CD1c-positive myeloid dendritic cell (primary cell): ENCODE measurements around the gene AUTS2.

Experiments used
- DNase-seq: peaks from one replicate; pipeline ENCODE4 v3.0.0-alpha.2; 2016; ENCODE audit errors: extremely low spot score

AUTS2 gene

DNA sequence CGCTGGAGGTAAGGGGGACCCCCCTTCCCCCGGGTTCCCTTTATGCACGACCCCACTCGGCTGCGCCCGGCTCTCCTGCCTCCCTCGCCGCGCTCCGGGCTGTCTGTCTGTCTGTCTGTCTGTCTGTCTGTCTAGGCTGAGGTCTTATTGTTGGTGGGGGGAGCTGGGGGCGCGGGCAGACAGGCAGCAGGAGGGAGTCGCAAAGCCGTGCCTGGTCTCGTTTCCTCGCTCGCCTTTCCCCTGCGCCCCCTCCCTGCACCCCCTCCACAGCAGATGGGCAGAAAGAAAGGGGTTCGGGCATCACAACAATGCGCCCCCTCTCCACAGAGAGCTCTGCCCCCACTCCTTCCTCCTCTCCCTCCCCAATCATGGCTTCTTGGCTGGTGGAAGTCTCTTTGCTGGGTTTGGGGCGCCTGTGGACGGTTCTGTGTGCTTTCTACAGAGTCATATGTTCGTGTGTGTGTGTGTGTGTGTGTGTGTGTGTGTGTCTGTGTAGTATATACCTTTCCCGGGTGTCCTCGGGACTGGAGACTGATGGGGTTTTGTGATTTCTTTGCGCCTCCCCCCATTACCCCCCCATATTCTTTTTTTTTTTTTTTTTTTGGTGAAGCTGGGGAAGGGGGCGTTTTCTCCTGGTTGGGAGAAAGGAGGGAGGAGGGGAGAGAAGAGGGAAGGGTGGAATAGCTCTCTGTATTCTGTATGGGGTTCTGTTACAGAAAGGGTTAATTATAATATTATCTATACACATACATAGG, 1.9 kb downstream of the AUTS2 start:
- DNase-seq, result no peak

DNA sequence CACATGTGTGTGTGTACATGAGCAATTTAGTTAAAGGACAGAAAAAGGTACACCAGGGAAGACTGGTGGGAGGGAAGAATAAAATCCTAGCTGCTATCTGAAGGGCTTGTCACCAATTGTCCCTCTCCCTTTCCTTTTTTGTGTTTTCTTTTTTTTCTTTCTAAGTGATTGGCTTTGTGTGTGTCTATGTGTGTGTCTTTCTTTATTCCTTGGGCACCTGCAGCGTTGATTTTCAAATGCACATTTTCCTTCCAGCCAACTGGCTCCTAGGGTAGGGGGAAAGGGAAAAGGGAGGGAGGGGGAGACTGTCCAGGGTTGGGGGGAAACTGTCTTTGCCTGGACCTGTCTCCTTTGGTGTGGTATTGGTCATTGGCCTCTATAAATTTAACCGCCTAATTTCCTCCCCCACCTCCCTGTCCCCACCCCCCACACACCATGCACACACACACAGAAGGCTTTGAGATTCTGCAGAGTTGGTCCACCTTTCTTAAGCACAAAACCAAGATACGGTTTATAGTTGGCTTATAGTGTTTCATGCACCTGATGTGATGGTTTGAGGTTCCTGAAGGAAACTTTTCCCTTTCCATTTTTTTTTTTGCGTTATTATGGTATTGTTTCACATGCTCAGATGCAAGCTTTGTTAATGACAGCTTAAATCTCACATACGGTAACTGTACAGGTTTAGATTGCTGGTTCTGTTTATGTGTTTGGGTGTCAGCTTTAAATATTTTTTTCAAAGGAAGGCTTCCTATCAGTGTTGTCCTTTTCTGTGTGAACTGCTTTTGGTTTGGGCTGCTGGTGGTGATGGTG, 2.6 kb downstream of the AUTS2 start:
- DNase-seq, result no peak

DNA sequence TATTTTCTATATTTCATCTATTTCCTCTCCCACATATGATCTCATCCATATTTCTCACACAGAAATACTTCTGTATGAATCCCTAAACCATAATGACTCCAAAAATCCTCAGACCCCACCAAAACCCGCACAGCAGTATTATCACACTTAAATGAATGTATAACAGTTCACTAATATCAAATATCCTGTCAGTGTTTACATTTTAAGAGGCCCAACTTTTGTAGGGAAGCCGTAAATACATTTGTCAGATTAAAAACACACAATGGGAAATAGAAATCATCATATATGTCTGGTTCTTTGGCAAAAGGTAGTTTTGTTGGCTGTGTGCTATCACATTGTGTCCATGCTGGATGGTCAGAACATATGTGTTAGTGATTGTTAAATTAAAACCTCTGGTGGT, 4.2 kb downstream of the AUTS2 start:
- DNase-seq, result no peak

DNA sequence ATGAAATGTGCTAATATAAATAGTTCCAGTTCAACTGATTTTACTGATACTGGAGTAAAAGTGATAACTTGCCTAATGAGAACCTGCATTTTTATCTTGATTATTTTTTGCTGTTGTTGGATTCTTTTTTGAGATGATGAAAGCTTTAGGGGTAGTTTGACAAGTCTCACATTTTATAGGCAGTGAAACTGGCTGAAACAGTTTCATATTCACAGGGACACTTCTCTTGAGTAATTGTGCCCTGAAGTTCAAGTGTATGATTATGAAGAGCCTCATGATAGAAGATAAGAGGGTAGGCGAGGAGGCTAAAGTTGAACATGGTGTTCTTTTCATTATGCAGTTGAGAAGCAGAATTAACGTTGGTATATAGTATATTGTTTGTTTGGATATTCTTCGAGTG, 5.1 kb downstream of the AUTS2 start:
- no peak for DNase-seq

GRCh38 chr7:69603937-69604494, 5.7 kb downstream of the AUTS2 start:
- DNase-seq, result no peak

- DNase-seq, result no peak
Measured at GRCh38 chr7:69605070-69605469, 6.8 kb downstream of the AUTS2 start.

DNA sequence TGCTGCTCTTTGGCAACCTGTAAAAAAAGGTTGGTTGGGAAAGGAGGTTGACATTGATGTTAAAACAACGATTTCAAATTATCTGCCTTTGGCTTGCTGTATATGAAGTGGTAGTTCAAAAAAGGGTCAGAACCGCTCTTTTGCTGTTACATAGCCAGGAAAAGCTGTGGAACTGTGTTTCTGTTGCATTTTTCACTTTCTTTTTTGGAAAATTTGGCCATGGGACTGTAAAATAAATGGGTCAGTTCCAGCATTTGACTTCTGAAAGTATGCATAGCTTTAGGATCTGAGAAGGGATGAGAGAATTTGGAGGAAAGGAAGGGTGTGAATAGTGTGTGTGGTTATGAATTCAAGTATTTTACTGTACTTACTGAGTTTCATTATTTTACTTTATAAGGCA, 7.3 kb downstream of the AUTS2 start:
- DNase-seq, result no peak

DNA sequence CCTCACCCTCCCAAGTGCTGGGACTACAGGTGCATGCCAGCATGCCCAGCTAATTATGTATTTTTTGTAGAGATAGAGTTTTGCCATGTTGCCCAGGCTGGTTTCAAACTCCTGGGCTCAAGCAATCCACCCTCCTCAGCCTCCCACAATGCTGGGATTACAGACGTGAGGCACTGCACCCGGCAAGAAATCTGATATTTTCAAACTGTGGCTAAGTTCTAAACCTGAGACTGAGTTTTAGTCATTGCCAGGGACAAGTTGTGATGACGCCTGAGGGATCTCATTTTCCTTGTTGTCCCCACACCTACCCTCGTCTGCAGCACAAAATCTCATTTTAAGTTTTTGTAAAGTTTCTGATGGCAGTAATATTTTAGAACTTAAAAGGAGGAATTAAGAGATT, 9.8 kb downstream of the AUTS2 start:
- no peak for DNase-seq

DNA sequence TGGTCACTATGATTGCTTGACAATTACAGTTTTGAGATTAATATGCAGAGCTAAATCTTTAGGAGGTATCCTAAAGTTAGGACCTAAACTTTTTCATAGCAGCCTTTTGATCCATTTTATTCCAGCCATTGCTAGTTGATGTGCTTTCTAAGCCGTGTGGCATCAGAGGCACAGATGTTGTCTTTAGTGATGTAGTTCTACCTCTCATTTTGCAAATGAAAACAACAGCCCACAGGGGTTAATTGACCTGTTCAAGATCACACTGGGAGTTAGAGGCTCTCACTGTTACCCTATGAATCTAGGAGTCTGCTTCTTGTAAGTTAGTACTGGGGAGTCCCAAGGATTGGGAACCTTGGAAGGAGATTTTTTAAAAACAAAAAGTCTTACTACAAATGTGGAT, 10.6 kb downstream of the AUTS2 start:
- no peak for DNase-seq

- no peak for DNase-seq
Measured at GRCh38 chr7:69609541-69610373, 11.5 kb downstream of the AUTS2 start.

GRCh38 chr7:69610374-69611084, 12.3 kb downstream of the AUTS2 start:
- DNase-seq, result no peak

DNA sequence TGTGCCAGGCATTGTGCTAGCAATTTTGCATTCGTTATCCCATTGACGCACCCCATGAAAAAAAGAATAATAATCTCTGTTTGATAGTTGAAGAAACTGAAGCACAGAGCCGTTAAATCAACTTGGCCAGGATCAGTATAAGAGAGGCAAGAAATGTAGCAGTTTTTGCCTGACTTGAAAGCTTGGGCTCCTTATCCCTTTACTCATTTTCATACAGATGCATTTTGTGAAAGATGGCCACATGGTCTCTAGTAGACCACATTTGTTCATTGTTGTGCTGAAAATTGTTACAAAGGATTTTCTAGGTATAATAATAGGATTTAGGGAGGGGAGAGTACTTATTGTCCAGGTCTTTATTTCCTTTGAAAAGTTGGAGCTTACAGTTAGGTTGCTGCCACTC, 14.7 kb downstream of the AUTS2 start:
- DNase-seq, result no peak

DNA sequence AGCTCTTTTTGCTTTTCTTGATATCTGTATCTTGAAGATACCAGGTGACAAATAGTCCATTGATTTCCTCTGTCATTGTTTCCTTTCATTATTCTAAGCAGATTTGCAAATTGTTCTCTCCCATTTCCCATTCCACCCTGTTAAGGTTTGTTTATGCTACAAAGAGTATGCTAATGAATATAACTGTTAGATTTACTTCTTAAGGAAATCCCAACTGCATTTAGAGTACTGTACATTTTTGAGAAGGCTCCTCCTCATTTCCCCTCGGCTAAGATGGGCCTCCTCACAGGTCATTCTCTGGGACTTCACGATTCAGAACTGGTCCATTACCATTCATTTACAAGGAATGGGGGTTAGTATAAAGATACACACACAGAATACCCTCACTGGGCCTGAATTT, 15.6 kb downstream of the AUTS2 start:
- DNase-seq, result no peak

DNA sequence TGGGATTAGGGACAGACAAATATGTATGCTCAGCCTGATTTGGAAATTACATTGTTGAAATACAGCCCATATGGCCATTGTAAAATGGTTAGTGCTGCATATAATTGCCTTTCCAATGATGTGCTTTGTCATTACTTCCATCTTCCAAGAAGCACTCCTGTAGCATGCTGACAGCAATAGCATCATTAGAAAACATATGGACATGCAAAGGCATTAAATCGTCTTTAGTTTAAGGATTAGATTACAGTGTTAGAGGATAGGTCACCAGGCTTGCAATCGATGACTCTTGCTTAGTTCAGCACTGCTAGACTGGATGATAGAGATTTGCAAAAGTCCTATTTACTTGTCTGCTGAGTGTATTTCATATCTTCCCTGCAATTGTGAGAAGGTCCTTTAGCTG, 17.4 kb downstream of the AUTS2 start:
- DNase-seq, result no peak

DNA sequence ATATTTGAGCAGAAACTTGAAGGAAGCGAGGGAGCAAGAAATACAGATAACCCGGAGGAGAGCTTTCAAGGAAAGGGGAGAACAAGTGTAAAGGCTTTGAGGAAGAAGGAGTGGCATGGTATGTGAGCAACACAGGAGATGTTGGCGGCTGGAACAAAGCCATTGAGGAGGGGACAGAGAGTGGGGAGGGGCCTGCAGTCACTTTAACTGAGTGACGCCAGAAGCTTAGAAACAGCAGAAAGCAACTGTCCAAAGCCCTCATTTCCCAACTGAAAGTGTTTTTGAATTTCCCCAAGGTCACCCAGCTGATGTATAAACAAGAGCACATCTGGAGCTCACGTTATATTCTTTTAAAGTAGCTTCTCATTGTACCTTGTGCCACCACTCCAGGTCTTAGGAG, 19.1 kb downstream of the AUTS2 start:
- DNase-seq, result no peak

DNA sequence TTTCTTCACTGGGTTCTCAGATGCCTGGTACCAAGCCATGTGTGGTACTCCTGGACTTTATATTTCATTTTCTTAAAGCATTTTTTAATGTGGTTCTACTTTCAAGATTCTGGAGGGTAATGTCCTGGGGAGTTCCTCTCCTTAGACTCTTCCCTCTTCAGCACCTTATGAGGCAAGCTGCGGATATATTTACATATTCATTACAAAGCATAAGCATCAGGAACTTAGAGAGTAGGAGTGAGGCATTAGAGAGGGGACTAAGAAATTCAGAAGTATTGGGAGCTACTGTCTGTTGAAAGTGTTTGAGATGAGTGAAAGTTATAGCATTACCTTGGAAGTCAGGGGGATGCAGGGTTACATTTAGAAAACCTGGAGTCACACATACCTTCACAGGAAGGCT, 20.8 kb downstream of the AUTS2 start:
- no peak for DNase-seq

DNA sequence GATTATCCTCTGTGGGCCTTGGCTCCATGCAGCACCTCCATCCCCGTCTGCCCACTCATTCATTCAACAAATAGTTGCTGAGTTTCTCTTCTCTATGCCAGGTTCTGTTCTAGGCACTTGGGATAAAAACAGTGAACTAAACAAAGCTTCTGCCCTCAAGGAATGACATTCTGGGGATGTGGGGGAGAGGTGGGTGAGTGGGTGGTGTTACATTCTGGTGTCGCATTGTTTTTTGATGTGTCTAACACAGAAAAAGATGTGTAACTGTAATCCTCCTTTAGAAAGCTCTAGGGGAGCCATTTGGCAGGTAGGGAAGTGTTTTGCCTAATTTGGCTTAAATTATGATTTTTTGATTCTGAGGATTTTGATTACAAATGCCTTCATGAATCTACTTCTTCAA, 21.4 kb downstream of the AUTS2 start:
- no peak for DNase-seq

DNA sequence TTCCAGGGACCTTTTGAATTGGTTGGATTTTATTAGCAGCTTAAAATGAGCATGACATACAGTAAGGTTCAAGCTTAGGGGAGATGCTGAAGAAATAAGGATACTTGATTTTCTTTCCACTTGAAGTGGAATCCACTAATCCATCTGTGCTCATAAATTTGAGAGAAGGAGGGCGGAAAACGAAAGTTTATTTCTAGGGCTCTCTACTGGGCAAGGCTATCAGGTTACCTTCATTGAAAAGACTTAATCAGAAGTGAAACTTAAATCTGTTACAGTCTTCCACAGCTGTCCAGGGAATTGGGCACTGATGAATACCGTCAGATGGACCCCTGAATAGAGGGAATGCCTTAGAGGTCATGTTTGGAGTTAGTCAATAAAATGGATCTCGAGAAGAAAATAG, 21.8 kb downstream of the AUTS2 start:
- no peak for DNase-seq

DNA sequence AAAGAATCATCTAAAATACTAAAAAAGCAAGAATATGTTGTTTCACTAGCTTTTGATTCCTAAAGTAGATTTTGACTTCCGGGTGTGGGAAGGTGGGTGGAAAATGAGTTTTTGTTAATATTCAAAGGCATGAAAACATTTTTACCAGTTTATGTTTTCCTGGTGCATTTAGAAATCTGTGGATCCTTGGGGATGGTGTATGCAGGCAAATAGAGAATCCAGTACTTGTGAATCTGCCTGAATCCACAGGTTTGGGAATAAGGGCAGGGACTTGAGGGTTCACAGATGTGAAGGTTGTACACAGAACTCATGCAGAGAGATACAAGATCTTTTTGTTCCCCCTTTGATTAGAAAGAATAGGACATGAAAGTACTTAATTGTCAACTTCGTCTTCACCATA, 22.4 kb downstream of the AUTS2 start:
- DNase-seq, result no peak

DNA sequence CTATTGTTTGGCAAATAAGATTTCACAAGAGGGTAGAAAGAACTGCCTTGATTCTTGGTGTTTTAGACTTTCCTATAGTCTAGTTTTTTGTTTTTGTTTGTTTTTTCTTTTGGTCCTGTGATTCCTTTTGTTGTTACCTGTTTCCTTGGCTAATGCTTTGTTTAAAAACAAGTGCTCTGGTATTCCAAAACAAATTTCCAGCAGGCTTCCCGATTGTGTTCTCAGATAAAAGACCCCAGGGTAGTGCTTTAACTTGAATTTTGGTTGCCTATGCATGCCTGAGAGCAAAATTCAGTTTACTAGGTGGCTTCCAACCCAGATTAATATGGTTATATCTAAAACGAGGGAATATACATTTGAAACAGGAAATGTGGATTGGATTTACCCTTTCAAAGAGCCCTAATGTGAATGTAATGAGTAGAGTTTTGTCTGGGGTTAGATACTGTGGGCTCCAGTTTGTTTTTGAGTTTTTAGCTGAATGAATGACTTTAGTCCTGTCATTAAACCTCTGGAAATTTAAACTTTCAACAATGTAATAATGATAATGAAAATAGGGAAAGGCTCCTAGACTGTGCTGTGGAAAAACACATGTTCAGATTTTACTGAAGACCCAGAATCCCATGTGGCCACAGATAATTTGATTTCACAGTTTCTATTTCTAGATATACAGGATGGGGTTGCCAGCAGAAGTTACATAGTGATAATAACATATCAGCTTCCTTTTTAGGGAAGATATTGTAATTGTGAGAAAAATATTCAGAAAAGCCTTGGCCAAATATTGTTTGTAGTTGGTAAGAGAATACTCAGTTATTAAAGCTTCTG, 23.9 kb downstream of the AUTS2 start:
- DNase-seq, result no peak

DNA sequence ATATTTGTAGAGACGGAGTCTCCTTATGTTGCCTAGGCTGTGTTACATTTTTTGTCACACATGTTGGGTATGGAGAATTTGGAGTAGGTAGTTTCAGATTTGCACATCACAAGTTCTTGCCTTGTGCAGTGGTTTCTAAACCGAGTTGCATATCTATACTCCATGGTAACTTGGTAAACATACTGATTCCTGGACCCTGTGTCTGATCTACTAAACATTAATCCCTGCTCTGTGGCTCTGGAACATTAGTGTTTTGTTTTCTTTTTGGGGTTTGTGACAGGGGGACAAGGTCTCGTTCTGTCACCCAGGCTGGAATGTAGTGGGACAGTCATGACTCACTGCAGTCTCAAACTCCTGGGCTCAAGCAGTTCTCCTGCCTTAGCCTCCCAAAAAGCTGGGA, 24.7 kb downstream of the AUTS2 start:
- no peak for DNase-seq
